SK-N-MC (cell line): ENCODE results near the gene NDUFA8.

Experiments
- DNase-seq: peaks from one replicate; pipeline ENCODE4 v3.0.0-alpha.2; 2011; ENCODE audit warnings: low read depth, low spot score
- H3K27ac ChIP-seq: fragments of 200-600 bp; sonication (generic); 2 replicates; pipeline ENCODE4 v1.5.1; 2016; ENCODE audit warnings: mixed run types
- H3K36me3 ChIP-seq: fragments of 200-600 bp; sonication (generic); 2 replicates; pipeline ENCODE4 v1.6.1; 2017; ENCODE audit warnings: antibody characterized with exemption, low read length, mixed read lengths; ENCODE audit not compliant: insufficient read depth
- H3K4me3 ChIP-seq: fragments of 200-600 bp; sonication (generic); 2 replicates; pipeline ENCODE4 v1.5.1; 2016
- H3K9ac ChIP-seq: fragments of 200-600 bp; sonication (generic); 2 replicates; pipeline ENCODE4 v1.8.0; 2017; ENCODE audit warnings: mixed run types, mixed read lengths; ENCODE audit not compliant: insufficient read length
- H3K9me3 ChIP-seq: fragments of 200-600 bp; sonication (generic); 2 replicates; pipeline ENCODE4 v1.6.1; 2017; ENCODE audit warnings: low read depth, mild to moderate bottlenecking, antibody characterized with exemption, low read length, moderate library complexity, mixed read lengths
- EZH2 ChIP-seq: fragments of 200-600 bp; sonication (generic); IDR thresholded peaks from one replicate; pipeline ENCODE4 v1.6.1; 2017; ENCODE audit warnings: antibody characterized with exemption
- FOXP2 ChIP-seq: optimal IDR thresholded peaks from 2 replicates; pipeline ENCODE3; 2011; ENCODE audit warnings: mild to moderate bottlenecking, moderate library complexity; ENCODE audit not compliant: insufficient read depth; ENCODE audit errors: extremely low read length, control extremely low read depth
- POLR2AphosphoS5 ChIP-seq: IDR thresholded peaks from 2 replicates; pipeline ENCODE4 v1.6.1; 2012; ENCODE audit warnings: mild to moderate bottlenecking, low read depth, low read length, borderline replicate concordance

NDUFA8 gene

GRCh38 chr9:122109035-122109813, 50.4 kb downstream of the NDUFA8 start:
- no peak for DNase-seq
- H3K27ac ChIP-seq, result no peak overlapping the region
- no peak overlapping the region for H3K4me3 ChIP-seq
- H3K9ac ChIP-seq, result no peak overlapping the region
- H3K36me3 ChIP-seq, result no peaks in the 10 kb centered on the region
- TF ChIP-seq POLR2AphosphoS5 (no peak), EZH2 (no peak), FOXP2 (no peak)
- no peaks in the 10 kb centered on the region for H3K9me3 ChIP-seq

DNA sequence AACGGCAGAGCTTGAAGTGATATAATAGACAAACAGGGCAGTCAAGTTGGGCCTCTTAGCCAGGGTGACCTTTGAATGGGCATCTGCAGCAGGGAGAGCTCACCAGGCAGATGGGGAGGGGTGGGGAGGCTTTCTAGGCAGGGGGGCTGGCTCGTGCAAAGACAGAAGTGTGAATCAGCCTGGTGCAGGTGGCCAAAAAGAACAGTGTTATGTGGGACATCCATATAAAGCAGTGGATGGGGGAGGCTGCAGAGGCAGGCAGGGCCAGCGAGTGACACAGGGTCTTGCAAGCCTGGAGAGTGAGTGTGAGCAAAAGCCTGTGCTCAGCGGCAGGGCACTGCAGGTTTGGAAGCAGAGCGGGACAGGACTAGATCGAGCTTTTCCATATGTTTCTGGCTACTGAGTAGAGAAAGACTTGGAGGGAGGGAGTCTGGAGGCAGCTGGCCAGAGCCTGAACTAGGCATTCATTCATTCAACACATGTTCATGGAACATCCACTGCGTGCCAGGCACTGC, 52.2 kb downstream of the NDUFA8 start:
- Histone ChIP-seq H3K27ac (no peak overlapping the region), H3K36me3 (no peaks in the 10 kb centered on the region), H3K9ac (no peak overlapping the region), H3K4me3 (no peak overlapping the region), H3K9me3 (no peaks in the 10 kb centered on the region)
- no peak for DNase-seq
- no peak for TF ChIP-seq EZH2
- TF ChIP-seq POLR2AphosphoS5, result no peak
- no peak for TF ChIP-seq FOXP2

DNA sequence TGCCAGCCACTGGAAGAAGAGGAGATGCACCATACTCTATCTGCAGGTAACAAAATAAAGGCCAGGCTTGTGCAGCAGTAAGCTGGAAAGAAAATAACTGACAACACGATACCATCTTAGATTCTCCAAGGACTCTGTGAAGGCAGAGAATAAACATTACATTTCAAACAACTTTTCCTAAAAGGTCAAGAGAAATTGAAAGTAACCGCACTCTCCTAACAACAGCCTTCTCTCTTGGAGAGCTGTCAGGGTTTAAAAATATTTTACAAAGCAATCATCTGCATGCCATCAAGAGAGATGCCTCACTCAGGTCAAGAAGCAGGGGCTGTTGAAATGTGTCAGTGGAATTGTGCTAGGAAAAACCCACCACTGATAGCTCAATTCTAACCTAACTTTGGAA, 53.0 kb downstream of the NDUFA8 start:
- no peak for DNase-seq
- TF ChIP-seq POLR2AphosphoS5 (no peak), EZH2 (no peak), FOXP2 (no peak)
- Histone ChIP-seq H3K4me3 (no peak overlapping the region), H3K27ac (no peak overlapping the region), H3K9ac (no peak overlapping the region), H3K36me3 (no peaks in the 10 kb centered on the region), H3K9me3 (no peaks in the 10 kb centered on the region)

- no peak for DNase-seq
- Histone ChIP-seq H3K4me3 (no peak overlapping the region), H3K36me3 (no peaks in the 10 kb centered on the region), H3K9ac (no peak overlapping the region), H3K27ac (no peak overlapping the region), H3K9me3 (no peaks in the 10 kb centered on the region)
- TF ChIP-seq POLR2AphosphoS5, result no peak
- TF ChIP-seq FOXP2, result no peak
- TF ChIP-seq EZH2, result no peak
Observed at GRCh38 chr9:122103985-122104384, 55.6 kb downstream of the NDUFA8 start.

DNA sequence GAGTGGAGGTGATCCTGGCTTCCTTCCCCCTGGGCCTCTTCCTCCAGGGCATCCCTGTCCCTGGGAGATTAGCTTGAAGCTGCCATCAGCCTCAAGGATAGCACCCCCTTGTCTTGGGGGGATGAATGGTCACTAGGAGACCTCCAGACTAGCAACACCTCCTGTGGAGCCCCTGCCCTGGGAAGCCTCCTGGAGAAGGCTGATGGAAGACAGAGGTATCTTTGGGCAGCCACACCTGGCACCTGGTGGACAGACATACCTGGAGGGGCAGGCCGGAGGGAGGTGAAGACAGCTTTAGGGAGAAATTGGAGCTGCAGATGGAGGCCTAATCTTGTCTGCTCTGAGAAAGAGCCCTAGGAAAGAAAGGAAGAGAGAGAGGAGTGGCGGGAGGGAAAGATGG, 57.4 kb downstream of the NDUFA8 start:
- no peak overlapping the region for H3K4me3 ChIP-seq
- no peak for DNase-seq
- TF ChIP-seq FOXP2 (no peak), POLR2AphosphoS5 (no peak), EZH2 (no peak)

DNA sequence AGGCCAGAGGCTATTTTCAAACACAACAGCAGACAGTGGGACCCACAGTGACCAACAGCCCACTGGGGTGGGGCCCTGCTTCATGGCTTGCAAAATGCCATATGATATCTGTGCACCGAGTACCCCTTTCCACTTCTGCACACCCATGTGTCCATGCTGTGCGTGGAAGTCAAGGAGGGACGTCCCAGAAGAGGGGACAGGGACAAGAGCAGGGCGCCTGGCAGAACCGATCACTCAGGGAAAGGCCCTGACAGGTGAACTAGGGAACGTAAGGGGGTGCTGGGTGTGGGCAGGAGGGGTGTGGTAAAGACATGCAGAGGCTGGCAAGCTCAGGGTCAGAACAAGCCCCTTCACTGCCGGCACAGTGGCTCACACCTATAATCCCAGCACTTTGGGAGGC, 58.8 kb downstream of the NDUFA8 start:
- H3K9me3 ChIP-seq, result no peaks in the 10 kb centered on the region
- H3K9ac ChIP-seq, result no peak overlapping the region
- no peak for DNase-seq
- no peaks in the 10 kb centered on the region for H3K36me3 ChIP-seq
- H3K4me3 ChIP-seq, result no peak overlapping the region
- TF ChIP-seq EZH2 (no peak), POLR2AphosphoS5 (no peak), FOXP2 (no peak)
- H3K27ac ChIP-seq, result no peak overlapping the region

More for the DNA sequence above, 57.4 kb downstream of the NDUFA8 start:
- no peaks in the 10 kb centered on the region for H3K36me3 ChIP-seq
- H3K9ac ChIP-seq, result no peak overlapping the region
- H3K9me3 ChIP-seq, result no peaks in the 10 kb centered on the region
- H3K27ac ChIP-seq, result no peak overlapping the region

GRCh38 chr9:122099271-122099869, 60.2 kb downstream of the NDUFA8 start:
- DNase-seq, result no peak
- no peak for TF ChIP-seq FOXP2
- TF ChIP-seq POLR2AphosphoS5, result no peak
- no peak for TF ChIP-seq EZH2
- no peak overlapping the region for H3K9ac ChIP-seq
- H3K36me3 ChIP-seq, result no peaks in the 10 kb centered on the region
- peak overlapping the region; percentile 62 for H3K4me3 ChIP-seq
- no peaks in the 10 kb centered on the region for H3K9me3 ChIP-seq
- H3K27ac ChIP-seq, result no peak overlapping the region

DNA sequence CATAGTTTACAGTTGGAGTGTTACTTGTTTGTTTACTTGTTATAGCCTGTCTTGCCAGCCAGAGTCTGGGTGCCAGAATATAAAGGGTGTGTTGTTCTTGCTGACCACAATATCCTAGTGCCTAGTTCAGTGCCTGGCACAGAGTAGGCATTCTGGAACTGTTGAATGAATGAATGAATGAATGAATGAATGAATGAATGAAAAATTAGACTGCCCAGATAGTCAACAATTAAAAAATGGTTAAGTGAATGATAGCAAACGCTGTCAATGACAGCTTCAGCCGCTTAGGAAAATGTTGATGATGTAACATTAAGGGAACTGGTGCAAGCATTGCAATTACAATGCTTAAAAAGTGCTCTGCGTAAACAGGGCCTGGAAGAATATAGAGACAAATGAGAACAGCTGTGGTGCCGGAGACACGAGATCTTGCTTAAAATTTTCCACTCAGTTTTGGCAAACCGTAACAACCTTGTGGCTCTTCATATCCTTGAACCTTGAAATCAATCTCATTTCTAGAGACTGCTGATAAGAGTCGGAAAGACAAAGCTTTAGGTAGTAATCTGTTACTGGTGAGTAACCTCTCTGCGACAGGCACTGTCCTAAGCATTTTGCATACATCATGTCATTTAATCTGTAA, 61.8 kb downstream of the NDUFA8 start:
- no peak overlapping the region for H3K4me3 ChIP-seq
- no peaks in the 10 kb centered on the region for H3K9me3 ChIP-seq
- H3K9ac ChIP-seq, result peak overlapping the region; percentile 3
- no peaks in the 10 kb centered on the region for H3K36me3 ChIP-seq
- DNase-seq, result no peak
- TF ChIP-seq EZH2 (no peak), POLR2AphosphoS5 (no peak)
- H3K27ac ChIP-seq, result no peak overlapping the region
